ENCODE measurements around the gene GASK1A. TPM values are rescaled to one million over a fixed set of nuclear protein-coding genes. Genes with fewer than 3 reads are reported as not detected.

GASK1A gene
- total and polyA plus RNA-seq, 2 of the 8 experiments (the other 6 are each of a cell fraction or from before 2014, with no cell fraction given) = 4.7 to 7.9 TPM

DNA sequence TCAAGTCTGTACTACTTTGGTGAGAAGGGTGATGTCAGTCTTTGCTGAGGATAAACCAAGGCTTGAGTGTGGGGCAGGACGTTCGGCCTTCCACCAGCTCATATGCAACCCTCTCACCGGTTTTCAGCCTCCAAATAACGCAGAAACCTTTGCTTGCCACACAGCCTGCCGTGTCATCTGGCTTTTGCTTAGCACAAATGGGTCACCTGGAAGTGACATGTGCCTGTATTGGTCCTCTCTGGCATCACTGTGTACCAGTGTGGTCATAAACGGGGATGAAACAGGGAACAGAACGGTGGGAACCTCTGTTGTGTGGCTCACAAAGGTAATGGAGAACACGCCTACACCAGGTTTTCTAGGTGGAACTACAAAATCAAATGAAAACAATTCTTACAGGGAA, 119.7 kb downstream of the GASK1A start (continued):
- no peak for TF ChIP-seq SP1 (IDR thresholded peaks at IDR 0.05; ENCODE audit: low read depth, low read length)
- no peak for TF ChIP-seq BCL11A (IDR thresholded peaks at IDR 0.05; ENCODE audit: low read depth in 2 of 2, low read length in 2 of 2)
